ENCODE results near the gene TALDO1.

TALDO1 gene

DNA sequence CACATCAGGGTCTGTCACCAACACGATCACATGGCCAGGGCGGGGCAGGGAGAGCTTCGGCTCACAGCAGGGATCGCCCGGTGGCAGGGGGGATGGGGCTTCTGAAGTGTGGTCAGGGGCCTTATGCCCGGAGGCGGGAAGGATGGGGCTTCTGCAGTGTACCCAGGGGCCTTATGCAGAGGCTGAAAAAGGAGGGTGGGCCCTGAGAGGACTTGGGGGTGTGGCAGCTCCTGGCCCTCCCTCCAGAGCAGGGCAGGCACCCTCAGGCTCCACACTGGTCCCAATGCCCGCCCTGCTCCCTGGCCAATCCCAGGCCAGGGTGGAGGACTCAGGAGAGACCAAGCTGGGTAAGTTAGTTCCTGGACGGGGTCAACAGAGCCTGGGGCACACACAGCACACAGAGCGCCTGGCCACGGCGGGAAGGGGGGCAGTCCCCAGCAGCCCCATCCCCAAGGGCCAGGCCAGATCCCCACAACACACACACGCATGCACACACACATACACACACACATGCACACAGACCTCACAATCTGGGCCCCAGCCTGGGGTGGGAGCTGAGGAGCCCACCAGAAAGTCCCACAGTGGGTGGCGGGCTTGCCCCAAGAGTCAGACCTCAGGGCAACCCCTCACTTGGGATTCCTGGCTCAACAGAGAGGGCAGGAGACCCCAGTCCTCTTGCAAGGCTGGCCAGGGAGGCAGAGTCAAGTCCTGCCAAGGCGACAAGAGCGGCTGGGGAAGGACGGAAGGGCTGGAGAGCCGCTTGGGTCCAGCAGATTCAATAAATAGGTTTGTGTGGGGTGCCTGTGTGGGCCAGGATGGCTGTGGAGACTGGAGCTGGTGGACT lies 43.7 kb downstream of the TALDO1 start:
- peaks cover 12% of the 10 kb centered on the region; the same call in 1 of the 2 replicates for H3K36me3 ChIP-seq (ENCODE audit: control insufficient read depth, insufficient read depth, low read length)
- H3K4me3 ChIP-seq (ENCODE audit: low read depth, low read length) = peak overlapping the region; percentile 27; the same call in 1 of the 2 replicates
- H3K9me3 ChIP-seq (ENCODE audit: control insufficient read depth, insufficient read depth, low read depth, low read length) = no peaks in the 10 kb centered on the region
- H3K27ac ChIP-seq (ENCODE audit: low read depth, low read length) = no peak overlapping the region
- H3K4me1 ChIP-seq (ENCODE audit: control insufficient read depth, insufficient read depth, low read length) = peaks cover 18% of the 10 kb centered on the region
- peaks cover 4% of the 10 kb centered on the region; the same call in 1 of the 2 replicates for H3K27me3 ChIP-seq (ENCODE audit: control insufficient read depth, insufficient read depth, low read length)
- no peak overlapping the region for H3K9ac ChIP-seq (ENCODE audit: low read length)

DNA sequence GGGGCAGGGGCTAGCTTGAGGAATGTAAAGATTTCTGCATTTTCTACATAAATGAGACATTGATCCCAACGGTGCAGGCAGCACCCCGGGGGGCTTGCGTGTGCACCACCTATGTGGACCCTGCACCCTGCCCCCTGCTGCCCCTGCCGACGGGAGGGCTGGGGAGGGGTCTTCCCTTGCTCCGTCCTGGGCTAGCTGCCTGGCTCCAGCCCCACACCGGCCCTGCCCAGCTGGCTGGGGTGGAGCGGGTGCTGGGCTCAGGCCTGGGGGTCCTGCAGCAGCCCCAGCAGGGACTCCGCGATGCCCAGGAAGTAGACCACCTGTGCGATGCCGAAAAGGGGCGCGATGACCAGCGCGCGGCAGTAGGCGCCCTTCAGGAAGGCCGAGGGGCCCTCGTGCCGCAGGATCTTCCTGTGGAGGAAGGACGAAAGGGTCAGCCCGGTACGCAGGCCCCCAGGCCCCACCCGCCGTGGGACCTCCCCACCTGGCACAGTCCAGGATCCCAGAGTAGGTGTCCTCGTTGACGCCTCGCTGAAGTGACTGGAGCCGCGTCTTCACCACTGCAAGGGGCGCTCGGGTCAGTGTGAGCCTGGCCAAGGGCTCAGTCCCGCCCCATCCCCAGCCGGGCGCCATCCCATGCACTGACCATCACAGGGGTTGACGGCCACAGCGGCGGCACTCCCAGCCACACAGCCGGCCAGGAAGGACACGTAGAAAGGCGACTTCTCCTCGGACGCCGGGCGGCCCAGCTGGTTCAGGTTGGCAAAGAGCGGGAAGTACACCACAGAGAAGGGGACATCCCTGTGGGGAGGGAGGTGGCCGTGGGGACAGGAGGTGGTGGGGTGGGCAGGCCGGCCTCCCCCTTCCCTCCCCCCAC lies 44.6 kb downstream of the TALDO1 start:
- Histone ChIP-seq H3K27ac (ENCODE audit: low read depth, low read length) (no peak overlapping the region), H3K9ac (ENCODE audit: low read length) (no peak overlapping the region), H3K4me3 (ENCODE audit: low read depth, low read length) (no peak overlapping the region), H3K9me3 (ENCODE audit: control insufficient read depth, insufficient read depth, low read depth, low read length) (no peaks in the 10 kb centered on the region), H3K4me1 (ENCODE audit: control insufficient read depth, insufficient read depth, low read length) (peaks cover 26% of the 10 kb centered on the region), H3K27me3 (ENCODE audit: control insufficient read depth, insufficient read depth, low read length) (peaks cover 4% of the 10 kb centered on the region; the same call in 1 of the 2 replicates), H3K36me3 (ENCODE audit: control insufficient read depth, insufficient read depth, low read length) (peaks cover 12% of the 10 kb centered on the region; the same call in 1 of the 2 replicates)

DNA sequence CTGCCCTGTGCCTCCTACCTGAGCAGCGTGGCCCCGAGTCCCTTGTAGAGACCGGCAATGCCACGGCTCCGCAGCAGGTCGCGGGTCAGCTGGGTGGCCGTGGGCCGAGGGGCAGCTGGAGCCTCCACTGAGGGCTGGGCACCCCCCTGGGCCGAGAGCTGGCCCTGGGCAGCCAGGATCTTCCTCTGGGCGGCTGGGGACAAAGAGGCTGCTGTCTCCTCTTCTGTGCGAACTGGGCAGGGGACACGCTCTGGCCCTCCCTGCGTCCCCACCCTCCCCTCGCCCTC lies 45.2 kb downstream of the TALDO1 start:
- peaks cover 12% of the 10 kb centered on the region; the same call in 1 of the 2 replicates for H3K36me3 ChIP-seq (ENCODE audit: control insufficient read depth, insufficient read depth, low read length)
- peaks cover 28% of the 10 kb centered on the region for H3K4me1 ChIP-seq (ENCODE audit: control insufficient read depth, insufficient read depth, low read length)
- no peak overlapping the region for H3K9ac ChIP-seq (ENCODE audit: low read length)
- H3K27ac ChIP-seq (ENCODE audit: low read depth, low read length) = no peak overlapping the region
- H3K4me3 ChIP-seq (ENCODE audit: low read depth, low read length) = no peak overlapping the region
- peaks cover 4% of the 10 kb centered on the region; the same call in 1 of the 2 replicates for H3K27me3 ChIP-seq (ENCODE audit: control insufficient read depth, insufficient read depth, low read length)
- H3K9me3 ChIP-seq (ENCODE audit: control insufficient read depth, insufficient read depth, low read depth, low read length) = no peaks in the 10 kb centered on the region

DNA sequence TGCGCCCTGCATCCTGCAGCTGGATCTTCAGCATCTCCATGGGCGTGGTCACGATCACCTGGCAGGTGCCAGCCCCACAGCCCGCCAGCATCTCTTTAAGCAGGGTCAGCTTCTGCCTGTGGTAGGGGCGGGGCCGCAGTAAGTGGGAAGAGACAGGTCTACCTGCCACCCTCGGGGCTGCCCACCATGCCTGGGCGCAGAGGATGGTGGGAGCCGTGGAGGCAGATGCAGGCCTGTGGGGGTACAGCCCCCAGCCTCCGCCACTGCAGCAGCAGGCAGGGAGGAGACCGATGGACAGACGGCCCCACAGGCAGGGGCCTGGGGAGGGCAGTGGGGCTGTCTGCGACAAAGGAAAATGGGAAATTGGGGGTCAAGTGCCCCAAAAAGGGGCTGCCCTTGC lies 45.6 kb downstream of the TALDO1 start:
- Histone ChIP-seq H3K4me1 (ENCODE audit: control insufficient read depth, insufficient read depth, low read length) (peaks cover 28% of the 10 kb centered on the region), H3K27me3 (ENCODE audit: control insufficient read depth, insufficient read depth, low read length) (peaks cover 4% of the 10 kb centered on the region; the same call in 1 of the 2 replicates), H3K4me3 (ENCODE audit: low read depth, low read length) (no peak overlapping the region), H3K27ac (ENCODE audit: low read depth, low read length) (no peak overlapping the region), H3K9ac (ENCODE audit: low read length) (no peak overlapping the region), H3K36me3 (ENCODE audit: control insufficient read depth, insufficient read depth, low read length) (peaks cover 12% of the 10 kb centered on the region; the same call in 1 of the 2 replicates), H3K9me3 (ENCODE audit: control insufficient read depth, insufficient read depth, low read depth, low read length) (no peaks in the 10 kb centered on the region)

DNA sequence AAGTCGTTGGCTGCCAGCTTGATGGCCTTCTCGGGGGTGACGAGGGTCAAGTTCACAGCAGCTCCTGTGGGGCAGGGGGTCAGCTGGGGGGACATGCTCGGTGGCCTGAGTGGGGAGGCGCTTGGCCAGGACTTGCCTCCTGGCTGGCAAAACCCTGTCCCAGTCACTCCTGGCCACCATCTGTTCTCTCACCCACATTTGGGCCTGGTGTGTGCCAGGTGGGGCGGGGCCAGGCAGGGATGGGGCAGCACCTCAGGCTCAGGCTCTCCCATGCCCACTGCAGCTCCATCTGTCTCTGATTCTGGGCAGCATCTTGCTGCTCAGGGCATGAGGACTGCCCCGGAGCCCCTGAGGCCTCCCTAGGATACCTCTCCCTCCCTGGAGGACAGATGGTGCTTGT lies 46.3 kb downstream of the TALDO1 start:
- H3K9ac ChIP-seq (ENCODE audit: low read length) = no peak overlapping the region
- H3K4me1 ChIP-seq (ENCODE audit: control insufficient read depth, insufficient read depth, low read length) = peaks cover 28% of the 10 kb centered on the region
- H3K27me3 ChIP-seq (ENCODE audit: control insufficient read depth, insufficient read depth, low read length) = peaks cover 4% of the 10 kb centered on the region; the same call in 1 of the 2 replicates
- H3K27ac ChIP-seq (ENCODE audit: low read depth, low read length) = no peak overlapping the region
- H3K36me3 ChIP-seq (ENCODE audit: control insufficient read depth, insufficient read depth, low read length) = peaks cover 12% of the 10 kb centered on the region; the same call in 1 of the 2 replicates
- H3K9me3 ChIP-seq (ENCODE audit: control insufficient read depth, insufficient read depth, low read depth, low read length) = no peaks in the 10 kb centered on the region
- H3K4me3 ChIP-seq (ENCODE audit: low read depth, low read length) = no peak overlapping the region

DNA sequence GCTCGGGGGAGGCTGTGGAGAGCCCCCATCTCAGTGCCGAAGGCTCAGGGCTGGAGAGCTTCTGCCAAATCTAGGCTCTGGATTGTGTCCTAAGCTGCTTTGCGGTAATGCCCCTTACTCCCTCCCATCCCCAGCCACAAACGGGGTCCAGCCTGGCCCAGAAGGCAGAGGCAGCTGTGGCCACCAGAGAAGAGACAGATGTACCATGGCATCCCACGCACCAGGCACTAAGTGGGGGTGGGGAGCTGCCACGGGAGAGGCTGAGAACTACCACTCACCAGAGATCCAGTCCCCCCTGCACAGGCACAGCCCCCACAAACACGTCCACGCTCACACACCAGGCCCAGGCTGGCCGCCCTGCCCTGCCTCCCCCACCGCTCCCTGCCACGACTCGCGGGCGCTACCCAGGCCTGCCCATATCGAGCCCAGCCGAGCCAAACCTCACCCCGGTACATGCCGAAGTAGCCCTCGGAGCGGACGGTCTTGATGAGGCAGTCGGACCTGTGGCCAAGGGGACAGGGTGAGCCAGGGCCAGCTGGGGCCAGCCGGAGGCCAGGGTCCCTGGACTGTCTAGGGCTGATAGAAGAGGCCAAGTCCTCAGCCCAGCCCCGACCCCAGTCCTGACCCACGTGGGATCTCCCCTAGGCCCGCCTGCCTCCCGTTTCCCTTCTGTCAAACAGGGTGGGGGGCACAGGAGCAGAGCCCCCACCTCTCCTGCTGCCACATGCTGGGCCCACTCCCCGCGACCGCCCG lies 46.9 kb downstream of the TALDO1 start:
- peaks cover 17% of the 10 kb centered on the region for H3K36me3 ChIP-seq (ENCODE audit: control insufficient read depth, insufficient read depth, low read length)
- H3K9me3 ChIP-seq (ENCODE audit: control insufficient read depth, insufficient read depth, low read depth, low read length) = no peaks in the 10 kb centered on the region
- peaks cover 4% of the 10 kb centered on the region; the same call in 1 of the 2 replicates for H3K27me3 ChIP-seq (ENCODE audit: control insufficient read depth, insufficient read depth, low read length)
- H3K4me1 ChIP-seq (ENCODE audit: control insufficient read depth, insufficient read depth, low read length) = peaks cover 28% of the 10 kb centered on the region
- H3K27ac ChIP-seq (ENCODE audit: low read depth, low read length) = no peak overlapping the region
- H3K4me3 ChIP-seq (ENCODE audit: low read depth, low read length) = no peak overlapping the region
- no peak overlapping the region for H3K9ac ChIP-seq (ENCODE audit: low read length)

DNA sequence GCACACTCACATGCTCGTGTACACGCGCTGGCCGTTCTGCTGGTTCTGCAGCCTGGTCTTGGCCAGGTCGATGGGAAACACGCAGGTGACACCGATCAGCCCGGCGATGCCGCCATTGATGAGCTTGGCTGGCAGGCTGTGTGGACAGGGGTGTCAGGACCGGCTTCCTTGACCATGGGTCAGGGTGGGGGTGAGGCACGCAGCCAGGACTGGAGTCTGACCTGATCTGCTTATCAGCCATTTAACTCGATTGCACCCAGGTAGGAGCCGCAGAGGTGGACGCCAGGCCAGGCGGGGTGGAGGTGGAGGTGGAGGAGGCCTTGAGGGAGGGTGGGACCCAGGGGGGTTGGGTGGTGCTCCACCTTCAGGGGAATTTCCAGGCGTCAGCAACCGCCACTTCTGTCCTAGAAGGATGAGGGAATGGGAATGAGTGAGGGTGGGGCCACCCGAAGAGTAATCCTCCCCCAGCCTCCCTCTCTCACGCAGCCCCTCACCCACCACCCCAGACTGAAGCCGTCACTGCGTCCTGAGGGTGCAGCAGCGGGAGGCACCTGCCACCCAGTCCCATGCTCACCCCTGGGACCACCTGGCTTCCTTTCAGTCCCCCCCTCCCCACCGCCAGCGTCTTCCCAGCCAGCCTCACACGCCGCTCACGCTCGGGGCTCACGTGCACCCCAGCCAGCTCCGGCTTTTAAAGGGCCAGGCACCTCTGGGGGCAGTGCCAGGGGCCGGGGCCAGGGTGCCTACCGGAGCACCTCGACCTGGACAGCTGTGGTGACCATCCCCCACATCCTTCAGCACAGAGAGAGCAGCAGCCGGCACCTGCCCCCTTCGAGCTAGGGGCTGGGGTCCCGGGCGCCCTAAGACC lies 47.7 kb downstream of the TALDO1 start:
- H3K9ac ChIP-seq (ENCODE audit: low read length) = peak overlapping the region; percentile 19
- peaks cover 25% of the 10 kb centered on the region for H3K36me3 ChIP-seq (ENCODE audit: control insufficient read depth, insufficient read depth, low read length)
- peaks cover 28% of the 10 kb centered on the region for H3K4me1 ChIP-seq (ENCODE audit: control insufficient read depth, insufficient read depth, low read length)
- no peak overlapping the region for H3K27ac ChIP-seq (ENCODE audit: low read depth, low read length)
- no peaks in the 10 kb centered on the region for H3K9me3 ChIP-seq (ENCODE audit: control insufficient read depth, insufficient read depth, low read depth, low read length)
- no peaks in the 10 kb centered on the region for H3K27me3 ChIP-seq (ENCODE audit: control insufficient read depth, insufficient read depth, low read length)
- no peak overlapping the region for H3K4me3 ChIP-seq (ENCODE audit: low read depth, low read length)

DNA sequence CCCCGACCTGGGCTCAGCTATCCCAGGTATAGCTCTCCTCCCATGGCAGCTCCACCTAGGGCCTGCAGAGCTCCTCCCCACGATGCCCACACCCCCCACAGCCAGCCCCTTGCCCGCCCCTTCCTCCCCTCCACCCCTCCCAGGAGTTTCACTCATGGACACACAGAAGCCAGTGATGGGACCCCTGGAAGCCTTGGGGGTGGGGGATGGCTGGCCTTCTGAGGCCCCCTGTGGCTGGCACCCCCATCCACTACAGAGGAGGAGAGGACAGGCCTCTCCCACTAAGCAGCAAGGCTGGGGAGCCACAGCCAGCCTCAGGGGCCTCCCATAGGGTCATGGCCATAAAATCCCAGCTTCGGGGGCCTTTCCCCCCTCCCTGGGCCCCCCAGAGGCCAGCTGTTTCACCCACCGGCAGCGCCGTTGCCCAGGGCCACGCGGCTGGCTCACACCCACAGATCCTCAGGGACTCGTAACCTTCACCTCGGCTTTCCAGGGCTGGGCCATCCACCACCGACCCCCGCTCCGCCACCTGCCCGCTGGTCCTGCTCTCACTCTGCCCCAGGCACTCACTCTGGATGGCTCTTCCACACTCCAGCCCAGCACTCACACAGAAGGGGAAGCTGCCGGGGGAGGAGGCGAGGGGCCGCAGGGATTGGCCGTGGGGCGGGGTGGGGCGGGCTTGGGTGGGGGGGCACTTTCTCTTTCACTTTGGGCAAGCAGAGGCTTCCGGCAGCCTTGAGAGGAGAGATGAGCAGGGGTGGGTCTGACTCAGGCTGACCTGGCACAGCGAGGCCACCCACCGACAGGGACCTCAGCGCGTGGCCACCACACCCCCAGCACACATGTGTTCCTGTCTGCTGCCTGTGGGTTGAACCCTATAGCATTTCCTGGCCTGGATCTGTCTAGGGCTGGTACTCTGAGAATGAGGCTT lies 48.6 kb downstream of the TALDO1 start:
- peaks cover 22% of the 10 kb centered on the region for H3K4me1 ChIP-seq (ENCODE audit: control insufficient read depth, insufficient read depth, low read length)
- no peak overlapping the region for H3K9ac ChIP-seq (ENCODE audit: low read length)
- H3K36me3 ChIP-seq (ENCODE audit: control insufficient read depth, insufficient read depth, low read length) = peaks cover 33% of the 10 kb centered on the region
- H3K4me3 ChIP-seq (ENCODE audit: low read depth, low read length) = peak overlapping the region; percentile 98; the same call in 1 of the 2 replicates
- H3K27me3 ChIP-seq (ENCODE audit: control insufficient read depth, insufficient read depth, low read length) = no peaks in the 10 kb centered on the region
- H3K27ac ChIP-seq (ENCODE audit: low read depth, low read length) = no peak overlapping the region
- no peaks in the 10 kb centered on the region for H3K9me3 ChIP-seq (ENCODE audit: control insufficient read depth, insufficient read depth, low read depth, low read length)

DNA sequence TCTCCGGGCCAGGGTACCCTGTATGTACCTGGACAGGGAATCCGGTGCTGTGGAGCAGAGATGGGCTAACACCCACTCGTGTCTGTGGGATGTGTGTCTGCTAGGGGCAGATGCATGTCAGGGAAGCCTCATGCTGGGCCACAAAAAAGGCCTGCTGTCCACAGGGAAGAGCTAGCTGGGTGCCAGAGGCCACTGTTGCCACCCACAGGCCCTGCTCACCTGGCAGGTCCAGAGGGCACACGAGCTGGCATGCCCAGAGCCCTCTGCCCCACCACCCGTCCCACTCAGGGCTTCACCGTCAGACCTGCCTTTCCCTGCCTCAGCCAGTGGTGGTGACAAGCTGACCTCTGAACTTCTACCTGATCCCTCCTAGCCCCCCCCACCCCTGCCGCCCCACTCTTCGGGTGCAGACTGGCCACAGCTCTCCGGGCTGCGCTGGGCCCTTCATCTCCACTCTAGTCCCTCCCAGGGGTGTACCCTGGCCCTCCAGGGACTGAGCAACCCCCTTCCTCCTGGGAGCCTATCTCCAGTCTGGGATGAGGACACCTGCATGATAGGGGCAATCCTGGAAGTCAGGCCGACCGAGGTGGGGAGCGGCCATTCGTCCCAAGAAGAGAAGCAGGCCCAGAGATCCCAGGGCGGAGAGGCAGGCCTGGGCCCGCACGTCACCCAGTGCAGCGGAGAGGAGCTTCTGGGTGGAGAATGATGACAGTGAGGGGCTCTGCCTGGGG lies 49.5 kb downstream of the TALDO1 start:
- Histone ChIP-seq H3K27ac (ENCODE audit: low read depth, low read length) (no peak overlapping the region), H3K9ac (ENCODE audit: low read length) (peak overlapping the region; percentile 88), H3K4me1 (ENCODE audit: control insufficient read depth, insufficient read depth, low read length) (peaks cover 19% of the 10 kb centered on the region), H3K4me3 (ENCODE audit: low read depth, low read length) (peak overlapping the region; percentile 98), H3K27me3 (ENCODE audit: control insufficient read depth, insufficient read depth, low read length) (no peaks in the 10 kb centered on the region), H3K36me3 (ENCODE audit: control insufficient read depth, insufficient read depth, low read length) (peaks cover 41% of the 10 kb centered on the region), H3K9me3 (ENCODE audit: control insufficient read depth, insufficient read depth, low read depth, low read length) (no peaks in the 10 kb centered on the region)
